Amniotic stem cell (primary cell): ENCODE results near the gene ANO6.
"Not testable (repeated sequence)": the region's sequence is repeated elsewhere in the genome, so short reads cannot be mapped to it uniquely, and the experiment has no call there.

ENCODE experiments used
- DNase-seq: peaks from one replicate; lab custom pipeline; 2025; lab: John Stamatoyannopoulos, UW

ANO6 gene

DNA sequence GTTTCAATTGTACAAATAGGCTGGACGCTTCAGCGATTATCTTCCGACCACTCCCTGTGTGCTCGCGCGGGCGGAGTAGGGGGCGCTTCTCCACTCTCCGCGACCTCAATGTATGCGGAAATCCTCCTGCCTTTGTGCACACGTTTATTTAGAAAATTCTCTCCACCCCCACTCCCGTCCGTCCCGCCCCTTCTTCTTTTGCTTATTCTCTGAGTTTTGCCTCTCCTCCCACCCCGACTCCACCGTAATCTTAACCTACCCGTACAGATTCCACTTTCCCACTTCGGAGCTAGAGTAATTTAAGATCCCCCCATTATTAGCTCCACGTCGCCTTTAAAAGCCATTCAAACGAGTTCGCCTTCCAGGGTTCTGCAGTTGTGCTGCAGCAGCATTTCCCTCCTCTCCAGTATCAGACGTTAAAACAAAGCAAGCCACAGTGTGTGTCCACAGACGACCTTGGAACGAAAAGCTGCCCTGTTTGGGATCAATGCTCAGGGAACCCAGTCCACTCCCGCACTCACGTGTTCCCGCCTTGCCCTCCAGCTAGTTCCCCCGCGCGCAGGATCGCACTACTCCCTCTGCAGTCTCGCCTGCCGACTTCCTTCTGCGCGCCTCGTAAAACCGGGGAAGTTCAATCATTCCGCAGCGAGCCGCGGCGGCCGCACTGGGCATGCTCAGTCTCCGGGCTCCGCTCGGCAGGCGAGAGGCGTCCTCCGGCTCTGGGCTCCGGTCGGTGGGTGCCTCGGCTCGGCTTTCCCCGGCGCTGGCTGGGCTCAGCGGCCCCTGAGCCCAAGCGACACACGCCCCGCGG, at the start of gene ANO6:
ANO6 (plus strand) TSS at position 677 of the 811 bp plus-strand sequence. CDS start 227 bp downstream, outside the sequence.
- peak; percentile 57 for DNase-seq

DNA sequence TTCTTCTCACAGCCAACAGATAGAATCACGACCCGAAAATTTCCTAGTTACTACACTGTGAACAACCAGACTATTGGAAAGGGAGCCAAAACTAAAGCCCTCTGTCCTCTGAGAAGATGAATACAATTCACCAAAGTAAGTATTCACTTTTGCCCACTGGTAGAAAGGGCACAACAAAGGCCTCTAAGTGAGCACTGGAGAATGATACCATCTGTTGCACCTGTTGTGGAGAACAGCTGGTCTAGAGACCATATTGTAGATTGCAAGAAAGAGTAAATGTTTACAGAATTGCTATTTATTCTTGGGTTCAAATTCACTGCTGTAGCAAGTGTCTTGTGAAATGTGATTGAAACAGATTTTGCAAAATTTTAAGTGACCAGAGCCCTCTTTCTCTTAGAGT, 46.9 kb upstream of the ANO6 start:
- no peak for DNase-seq

- peak; percentile 60 for DNase-seq
Observed at GRCh38 chr12:45170456-45171042, 45.3 kb upstream of the ANO6 start.

DNA sequence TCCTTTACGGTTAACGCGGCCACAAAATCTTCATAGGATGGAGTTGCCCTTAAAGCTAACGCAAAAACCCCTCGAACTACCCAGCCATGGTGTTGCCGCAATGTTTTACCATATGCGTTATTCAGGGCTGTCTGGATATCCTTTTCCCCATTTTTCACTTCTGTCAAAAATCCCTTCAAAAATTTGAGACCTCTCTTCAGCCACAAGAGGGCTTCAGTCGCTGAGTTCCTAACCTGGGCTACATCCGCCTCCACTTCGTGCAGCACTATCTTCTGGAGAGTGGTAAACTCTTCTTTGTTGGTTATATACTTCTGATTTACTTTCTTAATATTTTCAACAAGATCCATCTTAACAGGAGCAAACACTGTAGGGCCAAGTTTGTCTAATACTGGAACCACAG, 42.6 kb upstream of the ANO6 start:
- DNase-seq, result not testable (repeated sequence)

DNA sequence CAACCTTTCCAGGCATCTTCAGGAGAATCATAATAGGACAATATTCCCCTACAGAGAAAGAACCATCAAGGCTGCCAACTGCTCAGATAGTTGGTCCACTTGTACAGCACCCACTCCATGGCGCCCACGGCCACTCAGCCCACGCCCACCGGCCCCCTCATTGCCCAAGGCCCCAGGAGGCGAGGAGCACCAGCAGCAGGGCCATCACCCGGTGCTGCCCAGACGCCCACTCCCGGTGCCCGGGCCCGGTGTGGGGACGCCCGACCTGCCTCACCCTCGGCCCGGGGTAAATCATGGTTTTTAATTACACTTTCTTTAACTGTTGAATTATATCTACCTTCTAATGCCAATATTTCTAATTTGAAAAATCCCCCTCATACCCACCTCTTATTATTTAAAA, 41.3 kb upstream of the ANO6 start:
- no peak for DNase-seq

DNA sequence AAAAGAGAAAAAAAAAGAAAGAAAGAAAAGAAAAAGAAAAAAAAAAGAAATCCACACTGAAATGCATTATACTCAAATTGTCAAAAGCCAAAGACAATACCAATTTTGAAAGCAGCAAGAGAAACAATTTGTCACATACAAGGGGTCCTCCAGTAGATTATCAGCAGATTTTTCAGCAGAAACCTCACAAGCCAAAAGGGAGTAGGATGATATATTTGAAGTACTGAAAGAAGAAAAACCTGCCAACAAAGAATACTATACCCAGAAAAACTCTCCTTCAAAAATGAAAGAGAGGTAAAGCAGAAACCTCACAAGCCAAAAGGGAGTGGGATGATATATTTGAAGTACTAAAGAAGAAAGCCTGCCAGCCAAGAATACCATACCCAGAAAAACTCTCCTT, 37.1 kb upstream of the ANO6 start:
- DNase-seq, result no peak

DNA sequence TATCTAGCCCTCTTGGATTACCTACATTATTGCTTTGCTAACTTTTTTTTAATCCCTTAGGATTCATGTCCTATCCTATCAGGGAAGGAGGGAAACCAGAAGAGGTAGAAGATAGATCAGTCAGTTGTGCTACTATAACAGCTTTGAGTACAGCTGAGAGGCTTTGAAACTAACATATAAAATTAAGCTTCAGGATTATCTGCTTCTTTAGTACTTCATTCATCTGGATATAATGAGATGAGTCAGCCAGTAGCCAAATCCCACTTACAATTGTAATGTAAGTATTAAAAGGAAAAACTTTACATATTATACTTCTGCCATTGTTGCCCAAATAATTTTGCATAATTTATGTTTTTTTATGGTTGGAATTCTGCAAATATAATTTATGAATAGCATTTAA, 33.4 kb upstream of the ANO6 start:
- no peak for DNase-seq

GRCh38 chr12:45183246-45183645, 32.6 kb upstream of the ANO6 start:
- DNase-seq, result no peak

- no peak for DNase-seq
Observed at GRCh38 chr12:45184147-45184963, 31.5 kb upstream of the ANO6 start.

- no peak for DNase-seq
Observed at GRCh38 chr12:45186762-45187161, 29.1 kb upstream of the ANO6 start.

DNA sequence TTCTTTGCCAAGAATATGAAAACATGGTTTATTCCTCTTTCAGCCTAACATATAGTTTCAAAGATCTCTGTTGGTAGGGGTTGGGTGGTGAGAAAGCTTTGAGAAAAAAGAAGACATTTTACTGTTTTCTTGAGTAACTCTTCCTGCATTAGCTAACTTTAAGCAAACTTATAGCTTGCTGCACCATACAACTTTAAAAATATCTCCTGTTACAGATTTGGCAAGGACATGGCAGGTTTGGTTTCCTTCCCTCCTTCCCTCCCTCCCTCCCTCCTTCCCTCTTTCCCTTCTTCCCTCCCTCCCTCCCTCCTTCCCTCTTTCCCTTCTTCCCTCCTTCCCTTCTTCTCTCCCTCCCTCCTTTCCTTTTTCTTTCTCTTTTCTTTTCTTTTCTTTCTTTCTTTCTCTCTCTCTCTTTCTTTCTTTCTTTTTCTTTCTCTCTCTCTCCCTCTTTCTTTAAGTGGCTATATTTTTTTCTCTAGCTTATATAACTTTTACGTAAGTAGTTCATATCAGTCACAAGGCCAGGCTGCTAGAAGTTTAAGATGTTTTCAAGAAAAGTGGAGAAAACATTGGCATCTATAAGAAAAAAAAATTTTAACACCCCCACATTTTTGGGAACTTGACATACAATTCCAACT, 26.0 kb upstream of the ANO6 start:
- DNase-seq, result no peak

GRCh38 chr12:45191239-45191638, 24.7 kb upstream of the ANO6 start:
- no peak for DNase-seq

DNA sequence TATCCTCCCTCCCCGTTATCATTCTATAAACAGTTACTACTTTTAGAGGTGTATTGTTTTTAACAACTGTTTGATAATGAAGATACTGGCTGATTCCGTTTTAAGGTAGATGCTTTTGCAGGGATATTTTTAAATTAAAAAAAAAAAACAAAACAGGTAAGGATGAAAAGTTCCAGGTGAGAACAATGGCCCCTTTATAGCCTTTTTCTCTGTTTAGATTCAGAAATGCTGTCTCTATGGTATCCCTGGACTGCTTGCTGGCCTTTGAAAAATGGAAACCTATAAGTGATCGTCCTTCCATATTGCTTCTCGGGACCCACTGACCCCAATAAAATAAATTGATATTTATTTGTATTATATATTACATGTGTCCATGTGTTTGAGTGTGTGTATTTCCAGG, 23.2 kb upstream of the ANO6 start:
- DNase-seq, result no peak

- no peak for DNase-seq
Observed at GRCh38 chr12:45200491-45201043, 15.3 kb upstream of the ANO6 start.

DNA sequence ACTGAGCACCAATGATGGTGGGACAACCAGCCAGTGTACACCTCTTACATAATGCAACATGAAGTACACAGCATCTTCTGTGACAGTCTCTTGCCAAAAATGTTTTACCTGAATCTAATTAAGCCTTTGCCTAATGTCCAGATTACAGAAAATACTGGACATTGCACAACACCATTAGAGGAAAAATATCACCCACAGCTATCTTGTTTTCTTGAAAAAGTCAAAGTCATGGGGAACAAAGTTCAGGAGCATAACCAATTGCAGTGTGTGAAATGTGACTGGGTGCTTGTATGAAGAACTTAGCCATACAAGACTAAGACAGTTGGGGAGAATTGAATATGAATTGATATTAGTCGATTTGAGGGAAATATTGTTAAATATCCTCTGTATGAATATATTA, 12.1 kb upstream of the ANO6 start:
- no peak for DNase-seq

GRCh38 chr12:45204757-45205156, 11.1 kb upstream of the ANO6 start:
- no peak for DNase-seq

GRCh38 chr12:45205165-45205825, 10.6 kb upstream of the ANO6 start:
- DNase-seq, result no peak

DNA sequence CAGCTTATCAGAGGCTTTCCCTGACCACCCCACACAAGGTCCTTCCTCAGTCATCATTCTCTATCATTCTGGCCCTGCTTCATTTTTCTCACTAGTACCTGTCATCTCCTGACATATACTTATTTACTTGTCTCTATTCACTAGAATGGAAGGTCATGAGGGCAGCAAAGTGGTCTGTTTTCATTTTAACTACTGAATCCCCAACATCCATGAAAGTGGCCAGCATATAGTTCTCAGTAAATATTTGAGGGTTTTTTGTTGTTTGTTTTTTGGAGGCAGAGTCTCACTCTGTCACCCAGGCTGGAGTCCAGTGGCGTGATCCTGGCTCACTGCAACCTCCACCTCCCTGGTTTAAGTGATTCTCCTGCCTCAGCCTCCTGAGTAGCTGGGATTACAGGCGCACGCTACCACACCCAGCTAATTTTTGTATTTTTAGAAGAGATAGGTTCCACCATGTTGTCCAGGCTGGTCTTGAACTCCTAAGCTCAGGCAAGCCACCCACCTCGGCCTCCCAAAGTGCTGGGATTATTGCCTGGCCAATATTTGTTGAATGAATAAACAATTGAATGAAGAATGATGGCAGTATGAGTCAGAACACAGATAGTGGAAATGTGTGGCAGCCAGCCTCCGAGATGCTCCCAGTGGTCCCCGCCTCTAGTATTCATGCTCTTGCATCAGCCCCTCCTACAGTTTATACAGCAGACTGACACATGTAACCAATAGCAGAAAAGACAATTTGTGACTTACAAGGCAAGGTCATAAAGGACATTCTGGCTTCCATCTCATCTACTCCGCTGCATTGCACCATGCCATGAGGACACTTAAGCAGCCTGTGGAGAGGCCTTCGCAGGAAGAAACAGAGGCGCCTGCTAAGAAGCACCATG, 7.0 kb upstream of the ANO6 start:
- DNase-seq, result no peak

DNA sequence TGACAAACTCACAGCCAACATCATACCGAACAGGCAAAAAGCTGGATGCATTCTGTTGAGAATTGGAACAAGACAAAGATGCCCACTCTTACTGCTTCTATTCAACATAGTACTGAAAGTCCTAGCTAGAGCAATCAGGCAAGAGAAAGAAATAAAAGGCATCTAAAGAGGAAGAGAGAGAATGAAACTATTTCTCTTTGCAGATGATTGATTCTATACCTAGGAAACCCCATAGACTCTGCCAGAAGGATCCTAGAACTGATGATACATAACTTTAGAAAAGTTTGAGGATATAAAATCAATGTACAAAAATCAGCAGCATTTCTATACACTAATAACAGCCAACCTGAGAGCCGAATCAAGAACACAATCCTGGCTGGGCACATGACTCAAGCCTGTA, 6.1 kb upstream of the ANO6 start:
- DNase-seq, result no peak

DNA sequence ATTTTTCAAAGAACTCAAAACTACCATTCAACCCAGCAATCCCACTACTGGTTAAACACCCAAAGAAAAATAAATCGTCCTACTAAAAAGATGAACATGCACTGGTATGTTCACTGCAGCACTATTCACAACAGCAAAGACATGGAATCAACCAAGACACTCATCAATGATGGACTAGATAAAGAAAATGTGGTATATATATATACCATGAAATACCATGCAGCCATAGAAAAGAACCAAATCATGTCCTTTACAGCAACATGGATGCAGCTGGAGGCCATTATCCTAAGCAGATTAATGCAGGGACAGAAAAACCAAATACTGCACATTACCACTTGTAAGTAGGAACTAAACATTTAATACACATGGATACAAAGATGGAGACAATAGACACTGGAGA, 3.8 kb upstream of the ANO6 start:
- no peak for DNase-seq

- DNase-seq, result no peak
Observed at GRCh38 chr12:45213107-45213506, 2.8 kb upstream of the ANO6 start.
